Measurements from ENCODE around the gene PEX26.
A peak's percentile ranks its signal among the peaks of the same experiment; 100 is the strongest.
"Not testable (repeated sequence)": the region's sequence is repeated elsewhere in the genome, so short reads cannot be mapped to it uniquely, and the experiment has no call there.

PEX26 gene

GRCh38 chr22:18133452-18133851 lies 55.7 kb downstream of the PEX26 start:
- no peak for ATAC-seq
- DNase-seq, result no peak
- no peaks in the 10 kb centered on the region for H3K4me1 Mint-ChIP-seq
- H3K27me3 Mint-ChIP-seq, result no peaks in the 10 kb centered on the region
- no peaks in the 10 kb centered on the region for H3K9me3 Mint-ChIP-seq
- no peak overlapping the region for H3K27ac Mint-ChIP-seq
- H3K4me3 Mint-ChIP-seq, result no peak overlapping the region

GRCh38 chr22:18136563-18137320 lies 59.0 kb downstream of the PEX26 start:
- ATAC-seq, result no peak
- no peaks in the 10 kb centered on the region for H3K9me3 Mint-ChIP-seq
- H3K27me3 Mint-ChIP-seq, result no peaks in the 10 kb centered on the region
- H3K27ac Mint-ChIP-seq, result no peak overlapping the region
- H3K4me1 Mint-ChIP-seq, result no peaks in the 10 kb centered on the region
- H3K4me3 Mint-ChIP-seq, result no peak overlapping the region
- no peak for DNase-seq

GRCh38 chr22:18141004-18141403 lies 63.2 kb downstream of the PEX26 start:
- H3K9me3 Mint-ChIP-seq, H3K4me3 Mint-ChIP-seq, ATAC-seq, DNase-seq, H3K27me3 Mint-ChIP-seq, H3K4me1 Mint-ChIP-seq: not testable (repeated sequence)
- H3K27ac Mint-ChIP-seq, result peak overlapping the region in 1 of 2 donors; percentile 34

GRCh38 chr22:18144105-18144504 lies 66.3 kb downstream of the PEX26 start:
- ATAC-seq, result no peak
- Mint-ChIP-seq H3K27me3 (no peaks in the 10 kb centered on the region), H3K27ac (no peak overlapping the region), H3K4me1 (peaks cover 9% of the 10 kb centered on the region), H3K9me3 (no peaks in the 10 kb centered on the region), H3K4me3 (no peak overlapping the region)
- DNase-seq, result no peak

- no peak overlapping the region for H3K4me3 Mint-ChIP-seq
- no peaks in the 10 kb centered on the region for H3K27me3 Mint-ChIP-seq
- H3K4me1 Mint-ChIP-seq, result peaks cover 21% of the 10 kb centered on the region
- ATAC-seq (no peak), DNase-seq (no peak)
- H3K9me3 Mint-ChIP-seq, result no peaks in the 10 kb centered on the region
- no peak overlapping the region for H3K27ac Mint-ChIP-seq
These were observed 68.0 kb downstream of the PEX26 start for GRCh38 chr22:18145676-18146388.

GRCh38 chr22:18146389-18146753 lies 68.6 kb downstream of the PEX26 start:
- no peaks in the 10 kb centered on the region for H3K27me3 Mint-ChIP-seq
- H3K4me3 Mint-ChIP-seq, result no peak overlapping the region
- no peak overlapping the region for H3K27ac Mint-ChIP-seq
- H3K9me3 Mint-ChIP-seq, result no peaks in the 10 kb centered on the region
- H3K4me1 Mint-ChIP-seq, result peaks cover 26% of the 10 kb centered on the region
- DNase-seq (no peak), ATAC-seq (no peak)

- Mint-ChIP-seq H3K27ac (no peak overlapping the region), H3K4me1 (peaks cover 40% of the 10 kb centered on the region), H3K9me3 (no peaks in the 10 kb centered on the region), H3K4me3 (no peak overlapping the region), H3K27me3 (no peaks in the 10 kb centered on the region)
- no peak for DNase-seq
- ATAC-seq, result no peak
These were observed 70.0 kb downstream of the PEX26 start for GRCh38 chr22:18147791-18148190.

- no peak for ATAC-seq
- Mint-ChIP-seq H3K4me3 (peak overlapping the region in 1 of 2 donors; percentile 87), H3K27ac (no peak overlapping the region), H3K9me3 (no peaks in the 10 kb centered on the region), H3K4me1 (peaks cover 42% of the 10 kb centered on the region), H3K27me3 (no peaks in the 10 kb centered on the region)
- no peak for DNase-seq
These were observed 70.6 kb downstream of the PEX26 start for GRCh38 chr22:18148293-18148965.

GRCh38 chr22:18152519-18152918 lies 74.7 kb downstream of the PEX26 start:
- peak in 1 of 2 donors; percentile 21 for DNase-seq

GRCh38 chr22:18154821-18155390 lies 77.1 kb downstream of the PEX26 start:
- H3K4me3 Mint-ChIP-seq, result no peak overlapping the region
- no peak for ATAC-seq
- H3K27me3 Mint-ChIP-seq, result no peaks in the 10 kb centered on the region
- H3K27ac Mint-ChIP-seq, result peak overlapping the region; percentile 23 to 57
- no peak for DNase-seq
- no peaks in the 10 kb centered on the region for H3K9me3 Mint-ChIP-seq
- peaks cover 28% of the 10 kb centered on the region for H3K4me1 Mint-ChIP-seq

More at GRCh38 chr22:18152519-18152918, 74.7 kb downstream of the PEX26 start:
- peak overlapping the region; percentile 74 to 90 for H3K27ac Mint-ChIP-seq
- no peaks in the 10 kb centered on the region for H3K27me3 Mint-ChIP-seq
- peak; percentile 40 for ATAC-seq
- H3K4me3 Mint-ChIP-seq, result peak overlapping the region; percentile 42 to 87
- H3K9me3 Mint-ChIP-seq, result no peaks in the 10 kb centered on the region
- H3K4me1 Mint-ChIP-seq, result peaks cover 41% of the 10 kb centered on the region

All from stimulated activated naive CD8-positive, alpha-beta T cell treated with anti-CD3 and anti-CD28 coated beads, Interleukin-15, amount 100 ng/mL, for 72 hours (primary cell).